Motor neuron (in vitro differentiated cells): ENCODE data around the gene OCRL. TPM values are rescaled to one million over a fixed set of nuclear protein-coding genes. Genes with fewer than 3 reads are reported as not detected.

Experiments
- ATAC-seq, 8 experiments: fragments of 200-7000 bp; cut with Tn5 transposase; replicated peaks in 6 of 8; 2 replicates each; pipeline ENCODE4 v1.8.0; 2021; ENCODE audit warnings: mild to moderate bottlenecking in 8 of 8, moderate library complexity in 8 of 8
- H3K27ac ChIP-seq, 2 donors: fragments of 250-450 bp; sonication (Bioruptor Pico); 2 replicates each; pipeline ENCODE4 v1.9.0; 2021; ENCODE audit warnings: antibody characterized with exemption in 2 of 2, mild to moderate bottlenecking in 2 of 2, moderate library complexity in 1 of 2
- H3K4me1 ChIP-seq, 2 donors: fragments of 250-450 bp; sonication (Bioruptor Pico); replicated peaks in 1 of 2; 2 replicates each; pipeline ENCODE4 v1.6.1; 2021; ENCODE audit warnings: antibody characterized with exemption in 2 of 2, mild to moderate bottlenecking in 2 of 2, moderate library complexity in 1 of 2
- H3K4me3 ChIP-seq, 5 donors: fragments of 250-450 bp; sonication (Bioruptor Pico); 2 replicates each; pipeline ENCODE4 v1.9.0; 2021; ENCODE audit warnings: antibody characterized with exemption in 5 of 5, mild to moderate bottlenecking in 5 of 5, moderate library complexity in 4 of 5
- WGBS, 10 experiments: fragments of 450-650 bp; shearing (Covaris generic); methylation state at CpG; one replicate each; pipeline ENCODE4 v1.0.0; 2022; 5-methylcytosine and 5-hydroxymethylcytosine counted together
- in situ Hi-C, 9 experiments: fragments of 400-800 bp; cut with MboI; loops; one replicate each; pipeline ENCODE4 v1.15.0; 2021; ENCODE audit warnings: low sequenced_read_pairs in 9 of 9, low pct_unique_long_range_greater_than_20kb in 2 of 9; ENCODE audit not compliant: unreplicated experiment in 9 of 9
- total RNA-seq, 8 experiments: library from RNA; unstranded; fragments of 300-600 nt; gene quantifications; 2 replicates each; pipeline versions ENCODE4 v1.2.3 to v1.2.4, GENCODE V29; 2022

Gene OCRL
- total RNA-seq, 8 experiments from 2014 or later: 12.7 to 22.3 (median 18.5) TPM

DNA sequence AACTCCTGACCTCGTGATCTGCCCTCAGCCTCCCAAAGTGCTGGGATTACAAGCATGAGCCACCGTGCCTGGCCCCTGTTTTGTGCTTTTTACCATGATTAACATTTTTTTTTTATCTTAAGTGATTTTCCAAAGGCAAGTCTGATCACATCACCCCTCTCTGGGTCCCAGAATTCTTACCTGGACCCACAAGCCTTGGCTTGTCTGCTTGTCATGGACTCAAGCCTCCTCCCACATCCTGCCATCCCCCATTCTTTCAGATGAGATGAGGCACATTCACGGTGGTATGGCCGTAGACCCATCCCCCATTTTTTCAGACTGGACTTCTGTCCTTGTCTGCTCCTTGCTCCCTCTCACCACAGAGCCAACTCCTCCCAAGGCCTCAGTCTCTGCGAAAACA lies 59.4 kb downstream of the OCRL start:
- Histone ChIP-seq H3K27ac (no peak overlapping the region), H3K4me3 (no peak overlapping the region), H3K4me1 (peaks cover 0 to 3% of the 10 kb centered on the region in 2 donors)
- ATAC-seq: no peak
- 81 to 100% methylated on average over 1 to 2 of the region's 5 CpGs; no CpG with 5 or more reads in 8 of the 10 experiments for WGBS, 10 experiments
- in situ Hi-C loops: no loop called here

DNA sequence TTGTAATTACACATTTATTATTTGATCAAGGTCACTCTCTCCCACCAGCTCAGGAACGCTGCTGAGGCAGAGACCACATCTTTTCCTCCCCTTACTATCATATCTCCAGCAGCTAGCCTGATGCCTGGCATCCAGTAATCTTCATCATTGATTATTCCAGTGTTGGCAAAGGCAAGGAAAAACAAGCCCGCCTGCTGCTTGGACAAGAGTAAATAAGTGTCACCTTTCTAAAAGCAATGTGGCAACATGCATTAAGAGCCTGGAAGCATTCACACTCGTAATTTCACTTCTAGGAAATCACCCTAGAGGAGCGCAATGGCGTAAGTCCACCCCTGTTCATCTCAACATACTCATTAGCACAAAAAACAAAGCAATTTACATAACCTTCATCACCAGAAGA lies 59.9 kb downstream of the OCRL start:
- Histone ChIP-seq H3K4me3 (no peak overlapping the region), H3K4me1 (peaks cover 0 to 3% of the 10 kb centered on the region in 2 donors), H3K27ac (no peak overlapping the region)
- in situ Hi-C loops: loop anchor here in 8 of 9 experiments (25.0 kb wide), 2 partner anchors 137 to 462 kb away; partner anchors contain the start of gene XPNPEP2 (in 3 of the 8)
- ATAC-seq: no peak
- WGBS, 10 experiments: 44 to 97% (median 80%) methylated on average over 1 to 5 of the region's 5 CpGs; no CpG with 5 or more reads in 5 of the 10 experiments

DNA sequence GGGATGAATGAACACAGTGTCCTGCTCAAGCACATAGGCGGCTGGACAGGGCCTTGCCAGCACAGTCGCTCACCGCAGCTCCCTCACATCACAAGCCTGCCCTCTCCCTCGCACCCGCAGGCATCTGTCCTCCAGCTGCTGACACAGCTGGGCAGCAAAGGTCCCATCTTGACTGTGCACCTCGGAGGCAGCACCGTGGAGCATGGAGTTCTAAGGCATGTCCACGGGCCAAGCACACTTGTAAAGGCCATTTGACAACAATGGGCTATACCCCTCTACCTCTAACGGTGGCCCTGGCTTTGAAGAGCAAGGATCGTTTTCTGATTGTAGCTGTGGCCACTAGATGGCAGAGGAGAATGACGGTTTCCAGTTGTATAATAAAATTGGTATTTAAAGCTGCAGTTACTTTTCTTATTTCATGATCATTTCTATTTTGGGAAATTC lies 60.9 kb downstream of the OCRL start:
- no peak overlapping the region for H3K4me3 ChIP-seq
- ATAC-seq: peak in 7 of 8 experiments; percentile 8 to 47 (median 35)
- in situ Hi-C loops: loop anchor here in 8 of 9 experiments (25.0 kb wide), 2 partner anchors 136 to 461 kb away; partner anchors contain the start of gene XPNPEP2 (in 3 of the 8)

DNA sequence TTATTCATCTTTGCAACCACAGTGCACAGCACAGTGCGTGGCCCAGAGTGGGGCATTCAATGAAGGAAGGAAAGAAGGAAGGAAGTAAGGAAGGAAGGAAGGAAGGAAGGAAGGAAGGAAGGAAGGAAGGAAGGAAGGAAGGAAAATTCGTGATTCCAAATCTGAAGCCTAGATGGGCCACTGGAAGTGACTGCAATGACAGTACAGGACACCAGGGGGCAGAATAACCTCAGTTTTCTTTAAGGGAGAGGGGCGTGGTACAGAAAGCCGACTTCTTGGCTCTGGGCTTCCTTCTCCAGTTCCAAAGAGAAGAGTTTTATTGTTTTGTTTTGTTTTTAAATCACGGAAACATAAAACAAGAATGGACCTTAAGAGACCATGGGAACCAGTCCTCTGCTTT lies 66.9 kb downstream of the OCRL start:
- WGBS, 10 experiments: 0 to 14% (median 4%) methylated on average over 1 to 4 of the region's 5 CpGs; no CpG with 5 or more reads in 7 of the 10 experiments
- Histone ChIP-seq H3K4me3 (no peak overlapping the region), H3K27ac (no peak overlapping the region), H3K4me1 (peaks cover 0 to 6% of the 10 kb centered on the region in 2 donors)
- peak in 7 of 8 experiments; percentile 11 to 74 (median 69) for ATAC-seq
- in situ Hi-C loops: loop anchor here in 8 of 9 experiments (25.0 kb wide), 2 partner anchors 130 to 455 kb away; partner anchors contain the start of gene XPNPEP2 (in 3 of the 8)

More for the DNA sequence above, 60.9 kb downstream of the OCRL start:
- Histone ChIP-seq H3K4me1 (peaks cover 0 to 3% of the 10 kb centered on the region in 2 donors), H3K27ac (no peak overlapping the region)
- WGBS, 10 experiments: 0 to 60% (median 26%) methylated on average over 1 to 6 of the region's 11 CpGs; no CpG with 5 or more reads in 6 of the 10 experiments

DNA sequence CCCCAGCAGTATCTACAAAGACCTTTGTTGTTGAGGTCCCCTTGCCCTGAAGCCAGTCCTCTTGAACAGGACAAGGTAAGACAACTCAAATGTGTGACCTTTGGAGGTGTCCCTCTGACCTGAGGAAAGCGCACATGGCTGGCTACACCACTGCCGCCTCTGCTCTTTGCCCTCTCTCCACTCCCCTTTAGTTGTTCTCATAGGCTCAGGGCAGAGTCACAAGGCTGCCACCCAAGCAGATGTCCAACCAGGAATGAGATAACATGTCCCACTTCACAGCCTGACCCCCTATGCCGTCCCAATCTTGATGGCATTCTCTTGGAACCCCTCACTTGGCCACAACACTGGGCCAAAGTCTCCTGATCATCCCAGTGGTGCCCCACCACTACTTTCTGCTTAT lies 68.4 kb downstream of the OCRL start:
- H3K4me3 ChIP-seq: no peak overlapping the region
- WGBS, 10 experiments: 83% methylated on average over 1 of the region's 3 CpGs; no CpG with 5 or more reads in 9 of the 10 experiments
- H3K4me1 ChIP-seq: peaks cover 0 to 6% of the 10 kb centered on the region in 2 donors
- no peak for ATAC-seq
- in situ Hi-C loops: loop anchor here in 8 of 9 experiments (25.0 kb wide), 2 partner anchors 129 to 454 kb away; partner anchors contain the start of gene XPNPEP2 (in 3 of the 8)
- no peak overlapping the region for H3K27ac ChIP-seq

DNA sequence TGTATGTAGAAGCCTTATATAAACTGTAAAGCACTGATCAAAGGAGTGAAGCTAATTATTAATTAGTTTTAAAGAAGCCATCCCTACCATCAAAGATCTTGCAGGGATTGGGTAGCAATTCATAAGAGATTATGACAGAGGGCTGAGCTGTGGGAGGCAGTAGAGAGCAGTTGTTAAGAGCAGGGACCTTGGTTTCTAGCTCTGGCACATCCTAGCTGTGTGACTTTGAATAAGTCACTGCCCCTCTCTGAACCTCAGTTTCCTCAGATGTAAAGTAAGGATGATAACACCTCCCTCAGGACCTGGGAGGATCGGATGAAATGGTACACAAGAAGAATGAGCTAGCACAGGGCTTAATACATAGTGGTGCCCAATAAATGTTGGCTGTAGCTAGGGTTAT lies 69.3 kb downstream of the OCRL start:
- no peak for ATAC-seq
- Histone ChIP-seq H3K4me1 (peaks cover 0 to 4% of the 10 kb centered on the region in 2 donors), H3K27ac (no peak overlapping the region), H3K4me3 (no peak overlapping the region)
- 63% methylated on average over 1 of the region's 1 CpG; no CpG with 5 or more reads in 9 of the 10 experiments for WGBS, 10 experiments
- in situ Hi-C loops: loop anchor here in 8 of 9 experiments (25.0 kb wide), 2 partner anchors 128 to 453 kb away; partner anchors contain the start of gene XPNPEP2 (in 3 of the 8)

DNA sequence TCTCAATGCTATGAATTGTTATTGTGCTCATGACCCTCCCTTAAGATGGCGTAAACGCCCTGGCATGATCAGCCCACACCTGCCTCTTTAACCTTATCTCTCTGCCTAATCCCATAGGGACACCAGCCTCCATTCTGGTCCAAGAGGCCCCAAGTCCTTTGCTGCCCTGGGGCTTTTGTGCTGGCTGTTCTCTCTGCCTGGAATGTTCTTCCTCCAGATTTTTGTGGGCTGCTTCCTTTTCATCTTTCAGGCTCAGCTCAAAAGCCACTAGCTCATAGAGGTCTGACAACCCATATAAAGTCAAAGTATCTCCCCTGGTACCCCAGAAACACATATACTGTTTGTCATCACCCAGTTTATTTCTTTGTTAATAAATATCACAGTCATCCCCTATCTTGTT lies 72.3 kb downstream of the OCRL start:
- in situ Hi-C loops: loop anchor here in 8 of 9 experiments (25.0 kb wide), 2 partner anchors 125 to 450 kb away; partner anchors contain the start of gene XPNPEP2 (in 3 of the 8)
- H3K4me3 ChIP-seq: no peak overlapping the region
- H3K4me1 ChIP-seq: peaks cover 0 to under 1% of the 10 kb centered on the region in 2 donors
- no peak overlapping the region for H3K27ac ChIP-seq
- no peak for ATAC-seq
- WGBS, 10 experiments: 60 to 100% methylated on average over 2 of the region's 2 CpGs; no CpG with 5 or more reads in 8 of the 10 experiments

DNA sequence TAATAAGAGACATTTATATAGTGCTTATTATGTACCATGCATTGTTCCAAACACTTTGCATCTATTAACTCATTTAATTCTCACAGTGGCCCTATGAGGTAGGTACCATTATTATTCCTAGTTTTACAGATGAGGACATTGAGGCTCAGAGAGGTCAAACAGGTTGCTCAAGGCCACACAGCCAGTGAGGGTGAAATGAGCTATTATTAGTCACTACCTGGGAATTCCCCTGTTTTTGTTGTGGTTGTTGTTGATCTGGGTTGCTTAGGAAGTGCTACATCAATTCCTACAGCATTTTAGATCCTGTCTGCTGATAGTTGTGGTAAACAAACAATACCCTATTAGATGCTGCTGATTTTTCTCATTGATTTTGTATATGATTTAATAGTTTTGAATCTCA lies 73.5 kb downstream of the OCRL start:
- in situ Hi-C loops: loop anchor here in 8 of 9 experiments (25.0 kb wide), 2 partner anchors 124 to 449 kb away; partner anchors contain the start of gene XPNPEP2 (in 3 of the 8)
- no peak for ATAC-seq

DNA sequence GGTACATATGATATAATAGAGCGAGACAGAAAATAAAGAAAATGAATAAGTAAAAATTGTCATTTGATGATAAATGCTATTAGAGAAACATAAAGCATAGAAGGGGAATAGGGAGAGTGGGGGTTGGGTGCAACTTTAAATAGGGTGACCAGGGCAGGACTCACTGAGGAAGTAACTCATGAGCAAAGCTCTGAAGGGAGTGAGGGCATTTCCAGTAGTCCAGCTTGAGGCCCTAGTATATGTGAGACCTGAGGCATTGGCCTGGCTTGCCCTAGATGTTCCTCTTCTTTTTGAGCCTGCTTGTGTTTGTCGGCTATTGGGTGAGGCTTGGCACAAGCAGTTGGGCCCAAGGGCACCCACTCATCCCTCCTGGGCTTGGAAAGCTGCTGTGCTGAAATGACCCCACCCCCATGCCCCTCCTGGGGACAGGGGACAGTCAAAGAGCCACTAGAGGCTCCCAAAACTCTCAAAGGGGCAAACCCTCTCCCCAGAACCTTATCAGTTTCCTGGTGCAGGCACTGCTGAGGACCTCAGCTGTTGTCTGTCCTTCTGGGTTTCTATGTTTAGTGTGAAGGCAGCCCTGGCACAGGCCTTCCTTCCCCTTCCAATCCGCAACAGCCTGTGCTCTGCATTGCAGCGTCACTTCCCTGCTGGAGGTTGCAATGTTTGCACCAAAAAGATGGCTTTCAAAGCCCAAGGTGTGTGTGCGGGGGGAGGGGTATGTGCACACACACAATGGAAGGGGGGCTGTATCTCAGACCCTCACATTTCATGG lies 74.6 kb downstream of the OCRL start:
- no peak overlapping the region for H3K27ac ChIP-seq
- H3K4me3 ChIP-seq: no peak overlapping the region
- H3K4me1 ChIP-seq: no peaks in the 10 kb centered on the region
- in situ Hi-C loops: loop anchor here in 8 of 9 experiments (25.0 kb wide), 2 partner anchors 123 to 448 kb away; partner anchors contain the start of gene XPNPEP2 (in 3 of the 8)
- ATAC-seq: no peak
- WGBS, 10 experiments: 16 to 100% (median 60%) methylated on average over 1 to 3 of the region's 5 CpGs; no CpG with 5 or more reads in 7 of the 10 experiments

More for the DNA sequence above, 73.5 kb downstream of the OCRL start:
- no peaks in the 10 kb centered on the region for H3K4me1 ChIP-seq
- no peak overlapping the region for H3K4me3 ChIP-seq
- H3K27ac ChIP-seq: no peak overlapping the region

DNA sequence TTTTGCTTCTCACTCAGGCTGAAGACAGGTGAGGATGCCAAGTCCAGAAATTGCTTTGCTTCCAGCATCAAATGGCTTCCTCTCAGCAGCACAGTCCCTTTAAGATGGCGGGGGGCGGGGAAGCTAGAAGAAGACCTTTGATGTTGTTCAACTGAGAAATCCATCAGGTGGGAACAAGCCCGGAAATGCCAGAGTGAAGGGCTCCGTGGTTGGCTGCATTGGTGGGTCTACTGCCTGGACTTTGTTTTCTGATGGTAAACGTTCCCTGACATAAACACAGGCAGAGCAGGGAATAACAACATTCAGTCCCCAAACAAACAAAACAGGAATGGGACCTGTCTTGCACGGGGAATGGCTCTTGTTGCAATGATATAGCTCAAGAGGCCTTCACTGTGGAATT lies 77.4 kb downstream of the OCRL start:
- H3K27ac ChIP-seq: no peak overlapping the region
- WGBS, 10 experiments: 17 to 90% (median 70%) methylated on average over 2 to 4 of the region's 6 CpGs; no CpG with 5 or more reads in 6 of the 10 experiments
- peaks cover 0 to under 1% of the 10 kb centered on the region in 2 donors for H3K4me1 ChIP-seq
- no peak overlapping the region for H3K4me3 ChIP-seq
- in situ Hi-C loops: loop anchor here in 8 of 9 experiments (25.0 kb wide), 2 partner anchors 120 to 445 kb away; partner anchors contain the start of gene XPNPEP2 (in 3 of the 8)
- peak in 1 of 8 experiments; percentile 51 for ATAC-seq

DNA sequence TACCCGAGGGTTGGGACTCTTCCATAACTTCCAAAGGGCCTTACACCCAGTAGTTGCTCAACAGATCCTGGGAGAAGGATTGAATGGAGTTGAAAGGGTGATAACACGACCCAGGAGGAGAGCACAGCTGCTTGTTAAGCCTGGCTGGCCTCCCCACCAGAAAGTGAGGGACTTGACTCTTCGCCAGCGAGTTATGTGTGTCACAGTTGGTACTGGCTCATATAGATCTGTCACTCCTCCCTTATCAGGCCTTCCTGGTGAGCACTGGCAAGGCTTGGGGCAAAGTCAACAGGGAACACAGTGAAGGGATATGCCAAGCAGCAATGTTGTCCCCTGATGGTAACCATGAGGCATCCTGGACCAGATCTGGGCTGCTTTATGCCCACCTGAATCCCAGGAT lies 78.9 kb downstream of the OCRL start:
- 40 to 80% (median 53%) methylated on average over 1 to 4 of the region's 4 CpGs; no CpG with 5 or more reads in 7 of the 10 experiments for WGBS, 10 experiments
- no peak for ATAC-seq
- Histone ChIP-seq H3K27ac (no peak overlapping the region), H3K4me3 (no peak overlapping the region), H3K4me1 (peaks cover 0 to 5% of the 10 kb centered on the region in 2 donors)
- in situ Hi-C loops: loop anchor here in 8 of 9 experiments (25.0 kb wide), 2 partner anchors 118 to 443 kb away; partner anchors contain the start of gene XPNPEP2 (in 3 of the 8)

DNA sequence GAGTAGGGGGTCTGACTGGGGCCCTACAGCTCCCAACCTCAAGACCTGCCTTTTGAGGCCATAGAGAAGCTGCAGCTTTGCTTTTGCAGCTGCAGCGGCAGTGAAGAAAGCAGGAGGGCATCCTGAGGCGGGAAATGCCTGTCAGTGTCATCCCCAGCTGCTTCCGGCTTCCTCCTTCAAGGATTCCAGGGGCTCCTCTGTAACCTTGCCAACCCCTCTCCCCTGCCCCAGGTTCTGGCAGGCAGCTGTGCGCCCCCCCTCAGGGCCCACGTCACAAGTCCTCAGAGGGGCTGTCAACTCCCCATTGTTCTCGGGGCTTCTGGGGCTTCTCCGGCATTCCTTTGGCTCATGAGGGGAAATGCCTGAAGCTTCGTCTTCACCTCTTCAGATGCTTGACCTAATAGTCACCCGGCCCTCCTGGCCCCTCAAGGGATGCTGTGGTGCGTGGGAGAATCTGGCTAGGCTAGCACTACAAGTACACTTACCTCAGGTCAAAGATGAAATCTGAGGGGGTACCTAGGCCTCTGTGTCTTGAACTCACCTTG lies 82.8 kb downstream of the OCRL start:
- WGBS, 10 experiments: 32% methylated on average over 3 of the region's 10 CpGs; no CpG with 5 or more reads in 9 of the 10 experiments
- ATAC-seq: peak in 2 of 8 experiments; percentile 27 to 66
- no peak overlapping the region for H3K4me3 ChIP-seq
- H3K27ac ChIP-seq: no peak overlapping the region
- in situ Hi-C loops: loop anchor here in 8 of 9 experiments (25.0 kb wide), 2 partner anchors 114 to 439 kb away; partner anchors contain the start of gene XPNPEP2 (in 3 of the 8)
- H3K4me1 ChIP-seq: peaks cover 0 to 5% of the 10 kb centered on the region in 2 donors
